HS-27A (cell line): ENCODE data around the gene NDUFS8.
A peak's percentile ranks its signal among the peaks of the same experiment; 100 is the strongest.
"Not testable (repeated sequence)": the region's sequence is repeated elsewhere in the genome, so short reads cannot be mapped to it uniquely, and the experiment has no call there.

ENCODE experiments used
- DNase-seq: peaks from one replicate; pipeline ENCODE4 v3.0.0-alpha.2; 2012; ENCODE audit warnings: low read depth, missing footprints

Gene NDUFS8

DNA sequence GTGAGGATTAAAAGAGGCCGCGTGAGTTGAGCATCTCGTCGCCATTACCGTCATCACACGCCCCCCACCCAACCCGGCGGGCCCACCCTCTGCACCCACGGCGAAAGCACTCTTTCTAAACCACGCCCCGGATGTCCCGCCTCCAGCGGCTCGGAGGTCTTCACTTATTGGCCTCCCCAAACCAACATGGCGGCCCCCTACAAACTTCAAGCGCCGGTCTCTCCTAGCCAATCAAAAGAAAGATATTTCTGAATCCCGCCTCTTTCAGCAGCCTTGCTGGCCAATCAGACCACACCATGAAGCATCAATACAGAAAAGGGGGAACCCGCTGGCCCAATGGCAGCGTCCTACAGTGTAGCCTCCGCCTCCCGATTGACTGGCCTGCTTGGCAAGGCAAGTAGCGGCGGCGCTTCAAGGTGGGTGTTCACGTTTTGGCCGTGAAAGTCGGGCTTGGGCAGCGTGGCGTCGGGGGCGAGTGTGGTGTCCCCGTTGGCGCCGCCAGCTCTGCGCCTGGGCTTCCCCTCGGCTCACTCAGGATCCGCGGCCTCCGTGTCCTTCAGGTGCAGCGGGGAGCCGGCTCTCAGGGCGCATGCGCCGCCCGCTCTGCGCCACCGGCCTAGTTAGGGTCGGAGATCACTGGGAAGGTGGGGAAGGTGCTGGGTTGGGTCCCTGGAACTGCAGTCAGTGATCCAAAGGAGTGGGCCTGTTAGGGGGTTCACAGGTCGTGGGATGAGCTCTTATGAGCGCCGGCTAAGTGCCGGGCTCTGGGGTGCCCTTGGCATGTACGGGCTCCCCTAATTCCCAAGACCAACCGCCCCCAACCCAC is at the start of gene NDUFS8:
NDUFS8 (plus strand) TSS at position 364 of the 826 bp plus-strand sequence. CDS start 1,471 bp downstream, outside the sequence.
- peak; percentile 99 for DNase-seq

DNA sequence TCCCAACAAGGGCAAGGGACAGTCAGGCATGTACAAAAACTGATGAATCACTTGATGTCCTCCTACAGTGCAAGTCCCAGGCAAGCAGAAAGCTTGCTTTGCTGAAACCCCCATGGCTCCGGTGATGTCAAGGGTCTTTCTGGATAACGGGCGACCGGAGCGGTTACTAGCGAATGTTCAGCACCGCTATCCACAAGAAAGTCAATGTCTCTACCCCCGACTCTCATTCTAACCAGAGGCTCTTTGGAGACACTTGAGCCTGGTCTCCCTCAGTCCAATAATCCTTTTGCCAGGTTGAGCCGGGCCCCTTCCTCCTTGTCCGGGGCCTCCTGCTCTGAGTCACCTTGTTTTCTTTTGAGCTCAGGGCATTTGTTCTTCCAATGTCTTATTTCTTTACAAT is 49.3 kb upstream of the NDUFS8 start:
- DNase-seq = not testable (repeated sequence)

- DNase-seq = not testable (repeated sequence)
These were observed 48.1 kb upstream of the NDUFS8 start for GRCh38 chr11:67982255-67982857.

GRCh38 chr11:67983951-67984350 is 46.5 kb upstream of the NDUFS8 start:
- no peak for DNase-seq

DNA sequence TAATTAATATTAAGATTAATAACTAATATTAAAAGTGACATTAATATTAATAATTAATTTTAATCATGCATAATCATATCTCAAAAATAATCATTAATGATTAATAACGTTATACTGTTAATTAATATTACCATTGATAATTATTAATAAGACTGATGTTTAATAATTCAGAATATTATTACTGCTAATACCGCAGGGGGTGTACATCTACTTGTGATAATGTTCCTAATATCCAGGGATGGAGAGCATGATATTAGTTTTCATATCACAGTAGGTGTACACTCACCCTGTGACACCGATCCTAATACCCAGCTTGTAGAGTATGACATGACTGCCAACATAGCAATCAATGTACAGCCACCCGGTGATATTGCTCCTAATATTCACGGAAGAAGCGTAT is 45.2 kb upstream of the NDUFS8 start:
- not testable (repeated sequence) for DNase-seq

GRCh38 chr11:67990546-67991346 is 39.7 kb upstream of the NDUFS8 start:
- not testable (repeated sequence) for DNase-seq

- DNase-seq = not testable (repeated sequence)
These were observed 38.9 kb upstream of the NDUFS8 start for GRCh38 chr11:67991347-67992121.

GRCh38 chr11:67993821-67994220 is 36.7 kb upstream of the NDUFS8 start:
- DNase-seq = not testable (repeated sequence)

- DNase-seq = not testable (repeated sequence)
These were observed 36.1 kb upstream of the NDUFS8 start for GRCh38 chr11:67994387-67994786.

GRCh38 chr11:67995129-67995528 is 35.4 kb upstream of the NDUFS8 start:
- not testable (repeated sequence) for DNase-seq

- not testable (repeated sequence) for DNase-seq
These were observed 34.9 kb upstream of the NDUFS8 start for GRCh38 chr11:67995579-67995978.

DNA sequence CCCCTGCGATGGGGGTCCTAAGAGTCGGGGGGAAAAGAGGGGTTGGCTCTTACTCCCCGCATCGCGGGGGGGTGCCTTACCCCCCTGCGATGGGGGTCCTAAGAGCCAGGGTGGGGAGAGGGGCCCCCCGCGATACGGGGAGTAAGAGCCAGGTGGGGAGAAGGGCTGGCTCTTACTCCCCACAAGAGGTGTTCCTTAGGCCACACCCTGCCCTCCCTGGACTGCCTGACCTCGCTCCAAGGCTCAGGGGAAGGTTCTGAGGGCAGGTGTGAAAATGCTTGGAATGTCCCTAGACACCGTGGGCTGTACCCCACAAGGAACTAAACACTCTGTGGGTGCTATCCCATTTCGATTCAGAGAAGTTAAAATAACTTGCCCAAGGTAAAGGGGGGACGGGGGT is 34.4 kb upstream of the NDUFS8 start:
- DNase-seq = no peak

DNA sequence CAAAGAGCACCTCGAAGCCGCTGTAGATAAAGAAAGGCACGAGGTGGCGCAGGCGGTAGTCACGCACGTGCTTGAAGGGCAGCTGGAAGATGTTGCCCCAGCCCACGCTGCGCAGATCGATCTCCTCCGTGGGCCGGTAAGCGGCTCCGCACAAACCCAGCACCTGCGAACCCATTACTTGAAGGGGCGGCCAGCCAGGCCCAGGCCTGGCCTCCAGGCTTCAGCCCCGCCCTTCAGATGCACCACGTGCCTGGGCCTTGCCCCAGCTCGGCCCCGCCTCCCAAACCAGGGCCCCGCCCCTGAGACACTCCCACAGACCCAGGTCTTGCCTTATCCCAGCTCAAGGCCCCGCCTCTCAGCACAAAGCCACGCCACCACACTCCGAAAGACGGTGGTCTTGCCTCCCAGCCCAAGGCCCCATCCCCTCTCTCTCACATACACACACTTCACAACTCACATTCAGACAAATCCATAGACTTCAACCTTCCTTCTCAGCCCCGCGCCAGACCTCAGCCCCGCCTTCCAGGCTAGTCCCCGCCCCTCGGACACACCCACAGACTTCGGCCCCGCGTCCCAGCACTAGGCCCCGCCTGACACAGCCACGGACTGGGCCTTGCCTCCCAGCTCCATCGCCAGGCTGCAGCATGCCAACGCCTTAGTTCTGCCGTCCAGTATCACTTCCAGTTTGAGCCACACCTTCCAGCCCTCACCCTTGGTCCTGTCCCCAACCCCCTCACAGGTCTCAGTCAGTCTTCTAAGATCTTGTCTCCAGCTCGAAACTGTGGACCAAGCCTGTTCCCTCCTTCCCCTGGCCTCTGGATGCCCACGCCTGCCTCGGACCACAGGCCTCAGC is 33.6 kb upstream of the NDUFS8 start:
- DNase-seq = no peak

DNA sequence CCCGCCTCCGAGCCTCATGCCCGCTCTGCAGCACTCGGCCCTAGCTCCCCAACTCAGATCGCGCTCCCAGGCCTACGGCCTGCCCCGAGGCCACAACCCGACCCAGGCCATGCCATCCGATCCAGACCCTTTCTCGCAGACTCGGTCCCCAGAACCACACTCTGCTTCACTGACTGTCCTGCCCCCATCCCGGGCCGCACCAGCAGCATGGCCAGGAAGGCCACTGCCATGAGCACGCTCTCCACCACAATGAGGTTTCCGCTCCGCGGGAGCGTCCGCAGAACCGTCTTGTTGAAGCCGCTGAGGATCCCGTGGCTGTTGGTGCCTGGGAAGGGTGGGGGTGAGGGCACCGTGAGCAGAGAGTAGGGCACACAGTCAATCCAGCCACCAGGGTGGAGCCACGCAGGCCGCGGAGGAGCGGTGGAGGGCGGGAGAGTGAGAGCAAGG is 33.0 kb upstream of the NDUFS8 start:
- DNase-seq = no peak

DNA sequence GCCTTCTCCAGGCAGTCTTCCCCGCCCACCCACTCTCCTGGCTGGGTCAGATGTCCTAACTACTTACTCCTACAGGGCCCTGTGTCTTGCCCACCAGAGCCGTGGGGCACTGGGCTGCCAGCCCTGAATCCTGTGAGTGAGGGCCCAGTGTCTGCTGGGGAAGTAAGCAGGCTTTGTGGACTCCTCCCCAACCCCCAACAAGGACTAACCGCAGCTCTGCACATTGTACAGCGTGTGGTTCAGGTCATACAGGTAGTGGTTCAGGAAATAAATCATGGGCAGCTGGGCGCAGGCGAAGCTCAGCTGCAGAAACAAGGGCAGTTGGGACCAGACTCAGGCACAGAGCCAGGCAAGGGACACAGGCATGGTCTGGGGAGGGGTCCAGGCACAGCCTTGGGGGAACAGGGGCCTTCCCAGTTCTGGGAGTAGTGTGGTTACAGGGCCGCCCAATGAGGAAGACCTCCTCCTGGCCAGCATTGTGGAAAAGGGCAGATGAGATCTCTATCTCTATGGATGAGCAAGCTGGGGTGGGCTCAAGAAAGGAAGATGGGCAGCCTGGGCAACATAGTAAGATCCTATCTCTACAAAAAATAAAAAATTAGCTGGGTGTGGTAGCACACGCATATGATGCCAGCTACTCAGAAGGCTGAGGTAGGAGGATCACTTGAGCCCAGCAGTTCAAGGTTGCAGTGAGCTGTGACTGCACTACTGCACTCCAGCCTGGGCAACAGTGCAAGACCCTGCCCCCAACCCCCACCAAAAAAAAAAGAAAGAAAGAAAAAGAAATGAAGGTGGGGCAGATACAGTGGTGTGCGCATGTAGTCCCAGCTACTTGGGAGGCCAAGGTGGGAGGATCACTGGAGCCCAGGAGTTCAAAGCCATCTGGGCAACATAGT is 32.1 kb upstream of the NDUFS8 start:
- no peak for DNase-seq

DNA sequence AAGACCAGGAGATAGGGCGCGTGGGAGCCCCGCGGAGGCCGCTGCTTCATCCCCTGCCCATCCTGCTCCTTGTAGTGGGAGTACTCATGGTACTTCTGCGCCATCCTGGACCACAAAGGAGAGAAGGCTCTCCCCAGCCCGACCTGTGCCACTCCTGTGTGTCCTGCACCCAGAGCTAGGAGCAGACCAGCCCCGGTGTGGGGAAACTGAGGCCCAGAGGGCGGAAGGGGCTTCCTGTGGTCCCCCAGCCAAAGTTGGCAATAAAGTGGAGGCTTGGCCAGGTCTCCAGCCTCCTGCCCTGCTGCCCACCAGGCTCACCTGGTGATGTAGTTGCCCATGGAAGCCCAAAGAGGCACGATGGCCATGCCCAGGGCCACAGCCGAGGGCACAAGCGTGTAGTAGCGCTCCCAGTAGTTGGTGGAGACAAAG is 31.3 kb upstream of the NDUFS8 start:
- no peak for DNase-seq

DNA sequence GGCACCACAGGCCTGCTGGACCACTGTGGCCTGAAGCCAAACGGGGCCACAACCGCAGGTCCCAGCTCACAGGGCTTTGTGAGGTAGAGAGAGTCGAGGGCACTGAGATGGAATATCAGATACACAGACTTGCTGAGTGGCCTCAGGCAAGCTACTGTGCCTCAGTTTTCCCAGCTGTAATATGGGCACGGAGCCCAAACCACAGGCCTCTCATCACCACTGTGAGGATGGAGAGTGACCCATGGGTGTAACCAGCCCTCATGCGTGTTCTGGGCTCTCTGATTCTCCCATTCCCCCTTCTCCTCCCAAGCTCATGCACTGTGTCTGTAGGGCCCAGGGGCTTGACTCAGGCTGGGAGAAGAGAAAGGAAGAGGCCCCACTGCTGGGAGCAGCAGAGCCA is 30.8 kb upstream of the NDUFS8 start:
- DNase-seq = no peak

DNA sequence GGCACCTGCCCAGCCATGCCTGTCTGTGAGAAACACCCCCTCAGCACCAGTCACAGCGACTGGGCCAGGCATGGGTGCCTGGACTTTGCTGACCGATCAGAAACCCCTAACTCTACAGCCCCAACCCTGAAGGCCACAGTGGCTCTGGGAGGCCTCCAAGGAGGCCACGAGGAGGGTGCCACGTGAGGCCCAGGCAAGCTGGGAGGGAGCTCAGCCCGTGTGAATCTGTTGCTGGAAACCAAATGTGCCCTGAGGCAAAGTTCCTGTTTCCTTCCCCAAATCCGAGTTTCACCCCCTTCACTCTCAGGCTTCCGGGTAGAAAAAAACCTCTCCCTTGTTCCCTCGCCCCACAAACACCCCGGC is 27.9 kb upstream of the NDUFS8 start:
- DNase-seq = no peak

DNA sequence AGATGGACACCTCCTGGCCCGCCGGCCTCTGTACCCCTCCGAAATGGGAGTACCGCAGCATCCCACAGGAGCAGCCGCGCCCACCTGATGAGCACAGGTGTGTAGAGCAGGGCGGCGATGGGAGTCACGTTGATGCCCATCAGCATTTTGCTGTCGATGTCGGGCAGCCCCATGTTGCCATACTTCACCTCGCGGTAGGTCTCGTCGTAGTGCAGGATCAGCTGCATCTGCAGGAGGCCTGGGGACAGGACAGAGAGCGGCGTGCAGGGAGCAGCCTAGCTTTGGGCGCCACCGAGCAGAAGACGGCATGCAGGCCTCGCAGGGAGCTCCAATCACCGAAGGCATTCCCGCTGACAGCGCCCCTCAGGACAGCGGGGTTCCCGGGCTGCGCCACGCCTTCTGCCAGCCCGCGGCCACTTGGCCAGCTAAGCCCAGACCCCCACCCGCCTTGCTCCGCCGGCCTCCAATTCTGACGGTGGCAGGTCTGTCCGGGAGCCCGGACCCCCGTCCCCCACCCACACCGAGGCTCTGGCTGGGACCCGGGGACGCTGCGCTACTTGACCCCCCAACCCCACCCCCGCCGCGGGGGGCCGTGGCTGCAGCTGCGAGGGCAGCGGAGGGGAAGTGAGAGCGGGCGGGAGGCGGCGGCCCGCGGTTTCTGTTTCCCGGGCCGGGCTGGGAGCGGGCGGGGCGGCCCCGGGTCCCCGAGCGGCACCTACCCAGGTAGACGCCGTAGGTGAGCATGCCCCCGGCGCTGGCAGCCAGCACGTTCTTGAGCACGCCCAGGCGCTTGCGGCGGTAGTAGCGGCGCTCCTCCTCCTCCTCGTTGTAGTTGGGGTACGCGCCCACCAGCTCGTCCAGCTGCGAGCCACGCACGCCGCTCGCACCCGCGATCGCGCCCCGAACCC is 27.3 kb upstream of the NDUFS8 start:
- DNase-seq = no peak
